ENCODE measurements around the gene NKX1-1. TPM values are rescaled to one million over a fixed set of nuclear protein-coding genes. Genes with fewer than 3 reads are reported as not detected.

The NKX1-1 gene
- total and polyA plus RNA-seq, 12 donors, result not detected

DNA sequence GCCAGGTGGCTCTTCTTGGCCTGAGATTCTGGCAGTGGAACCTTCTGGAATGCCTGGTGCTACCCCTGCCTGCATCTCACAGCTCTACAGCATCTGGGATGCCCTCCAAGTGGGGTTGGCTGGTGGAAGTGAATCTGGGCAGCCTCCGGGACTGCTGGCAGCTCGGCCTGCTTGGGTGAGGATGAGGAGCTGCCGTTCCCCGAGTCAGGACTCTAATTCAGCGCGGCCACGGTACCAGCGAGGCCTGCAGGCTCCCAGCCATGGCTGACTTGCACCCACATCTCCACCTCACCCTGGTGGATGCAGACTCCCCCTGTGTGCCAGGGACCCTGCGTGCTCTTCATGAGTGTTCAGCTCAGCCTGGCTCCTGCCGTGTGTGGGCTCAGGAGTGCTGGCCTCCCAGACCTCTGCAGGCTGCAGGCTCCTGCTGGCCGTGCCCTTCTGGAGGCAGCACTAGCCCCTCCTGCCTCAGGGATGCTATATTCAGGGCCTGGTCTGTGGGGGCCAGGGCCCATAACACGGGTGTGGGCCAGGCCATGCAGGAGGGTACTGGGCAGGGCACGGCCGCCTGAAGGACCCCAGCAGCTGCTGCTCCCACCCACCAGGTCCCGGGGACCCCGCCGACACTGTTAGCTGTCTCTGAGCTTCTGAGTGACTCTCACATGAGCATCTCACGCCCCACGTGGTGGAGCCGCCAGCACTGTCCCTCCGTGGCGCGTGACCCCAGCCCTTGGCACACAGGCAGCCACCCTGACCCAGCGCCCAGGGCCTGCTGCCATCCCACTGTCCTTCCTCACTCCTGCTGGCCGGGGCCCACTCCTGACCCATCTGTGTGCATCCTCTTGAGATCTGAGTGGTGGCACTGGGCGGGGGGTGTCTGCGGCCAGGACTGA lies 48.6 kb downstream of the NKX1-1 start:
- intact Hi-C loops (cut with DNase I), result loop anchor here (2.0 to 10.0 kb wide), 4 partner anchors 155 to 271 kb away; no protein-coding TSS in a partner anchor
- TF ChIP-seq POLR2A (IDR thresholded peaks at IDR 0.05), result no peak
- TF ChIP-seq, protein P1, sequence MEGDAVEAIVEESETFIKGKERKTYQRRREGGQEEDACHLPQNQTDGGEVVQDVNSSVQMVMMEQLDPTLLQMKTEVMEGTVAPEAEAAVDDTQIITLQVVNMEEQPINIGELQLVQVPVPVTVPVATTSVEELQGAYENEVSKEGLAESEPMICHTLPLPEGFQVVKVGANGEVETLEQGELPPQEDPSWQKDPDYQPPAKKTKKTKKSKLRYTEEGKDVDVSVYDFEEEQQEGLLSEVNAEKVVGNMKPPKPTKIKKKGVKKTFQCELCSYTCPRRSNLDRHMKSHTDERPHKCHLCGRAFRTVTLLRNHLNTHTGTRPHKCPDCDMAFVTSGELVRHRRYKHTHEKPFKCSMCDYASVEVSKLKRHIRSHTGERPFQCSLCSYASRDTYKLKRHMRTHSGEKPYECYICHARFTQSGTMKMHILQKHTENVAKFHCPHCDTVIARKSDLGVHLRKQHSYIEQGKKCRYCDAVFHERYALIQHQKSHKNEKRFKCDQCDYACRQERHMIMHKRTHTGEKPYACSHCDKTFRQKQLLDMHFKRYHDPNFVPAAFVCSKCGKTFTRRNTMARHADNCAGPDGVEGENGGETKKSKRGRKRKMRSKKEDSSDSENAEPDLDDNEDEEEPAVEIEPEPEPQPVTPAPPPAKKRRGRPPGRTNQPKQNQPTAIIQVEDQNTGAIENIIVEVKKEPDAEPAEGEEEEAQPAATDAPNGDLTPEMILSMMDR (IDR thresholded peaks at IDR 0.05), result no peak
- Histone ChIP-seq H3K27me3 (no peaks in the 10 kb centered on the region), H3K4me1 (replicated peaks in 1 of 2) (peaks cover 6 to 17% of the 10 kb centered on the region in 2 donors), H3K4me3 (no peak overlapping the region), H3K27ac (no peak overlapping the region), H3K9me3 (replicated peaks in 1 of 3) (no peaks in the 10 kb centered on the region), H3K36me3 (replicated peaks in 1 of 2) (peaks cover 0 to 16% of the 10 kb centered on the region in 2 donors)
- no peak for DNase-seq
- 89 to 97% (median 93%) methylated on average over 5 to 27 of the region's 27 CpGs for WGBS, 4 donors

DNA sequence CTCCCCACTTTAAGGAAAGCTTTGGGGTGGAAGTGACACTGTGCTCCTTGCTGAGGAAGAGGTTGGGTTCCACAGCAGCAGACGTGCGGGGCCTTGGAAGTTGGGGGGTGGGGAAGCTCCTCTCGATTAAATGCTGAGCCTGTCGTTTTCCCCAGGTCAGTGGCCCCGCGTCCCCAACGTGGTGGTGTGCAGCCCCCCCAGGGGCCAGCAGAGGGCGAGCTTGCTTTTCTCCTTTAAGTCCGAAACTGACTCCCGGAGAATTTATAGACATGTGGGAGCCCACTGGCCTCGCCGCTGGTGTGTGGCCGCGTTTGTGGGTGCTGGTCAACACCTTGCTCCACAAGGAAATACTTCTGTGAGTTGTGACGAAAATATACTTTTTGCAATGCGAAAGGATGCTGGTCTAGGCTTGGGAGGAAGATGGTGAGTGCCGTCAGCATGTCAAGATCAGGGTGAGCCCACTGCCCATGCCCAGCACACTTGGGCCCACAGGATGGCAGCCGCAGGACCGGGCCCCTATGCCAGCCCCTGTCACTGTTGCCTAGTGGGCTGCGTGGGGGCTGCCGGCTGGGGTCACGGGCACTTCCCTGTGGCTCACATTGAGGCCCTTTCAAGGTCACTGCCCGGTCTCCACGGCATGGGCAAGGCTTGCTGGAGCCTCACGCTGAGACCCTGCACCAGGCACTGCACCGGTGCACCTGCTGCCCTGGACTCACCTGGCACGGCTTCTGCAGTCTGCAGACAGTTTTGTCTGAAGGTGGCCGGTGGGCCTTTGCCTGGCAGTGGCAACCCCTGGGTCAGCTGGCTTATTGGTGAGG lies 49.9 kb downstream of the NKX1-1 start:
- no peaks in the 10 kb centered on the region for H3K9me3 ChIP-seq (replicated peaks in 1 of 3)
- DNase-seq, result peak; percentile 62 to 84 (median 70)
- peaks cover 0 to 18% of the 10 kb centered on the region in 2 donors for H3K36me3 ChIP-seq (replicated peaks in 1 of 2)
- H3K4me3 ChIP-seq, result no peak overlapping the region
- WGBS, 4 donors, result 40 to 81% (median 42%) methylated on average over 7 to 28 of the region's 28 CpGs
- no peak overlapping the region for H3K27ac ChIP-seq
- TF ChIP-seq POLR2A (IDR thresholded peaks at IDR 0.05), result no peak
- TF ChIP-seq, protein P1 (IDR thresholded peaks at IDR 0.05), result peak; percentile 72 to 83 (median 76)
- intact Hi-C loops (cut with DNase I), result loop anchor here (2.0 to 10.0 kb wide), 4 partner anchors 156 to 272 kb away; no protein-coding TSS in a partner anchor
- H3K4me1 ChIP-seq (replicated peaks in 1 of 2), result peaks cover 6 to 16% of the 10 kb centered on the region in 2 donors
- no peaks in the 10 kb centered on the region for H3K27me3 ChIP-seq

DNA sequence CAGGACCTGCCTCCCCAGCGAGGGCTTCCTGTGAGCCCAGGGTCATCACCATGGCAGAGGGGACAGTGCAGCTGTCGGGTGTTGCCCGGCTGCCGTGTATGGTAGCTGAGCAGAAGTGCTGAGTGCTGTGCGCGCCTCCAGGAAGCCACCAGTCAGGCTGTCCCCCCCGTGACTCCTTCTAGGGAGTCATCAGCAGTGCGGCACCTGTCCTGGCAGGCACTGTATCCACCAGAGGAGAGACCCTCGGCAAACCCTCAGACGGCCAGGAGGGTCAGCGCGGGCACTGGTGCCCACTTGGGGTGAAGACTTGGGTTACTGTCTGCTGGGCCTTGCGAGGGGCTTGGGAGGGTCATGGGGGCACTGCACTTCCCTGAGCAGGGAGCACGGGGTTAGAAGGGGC lies 50.9 kb downstream of the NKX1-1 start:
- no peaks in the 10 kb centered on the region for H3K27me3 ChIP-seq
- TF ChIP-seq, protein P1 (IDR thresholded peaks at IDR 0.05), result no peak
- 90 to 100% (median 93%) methylated on average over 2 to 14 of the region's 14 CpGs for WGBS, 4 donors
- DNase-seq, result no peak
- no peaks in the 10 kb centered on the region for H3K9me3 ChIP-seq (replicated peaks in 1 of 3)
- intact Hi-C loops (cut with DNase I), result loop anchor here (2.0 to 10.0 kb wide), 4 partner anchors 157 to 272 kb away; no protein-coding TSS in a partner anchor
- no peak overlapping the region for H3K4me3 ChIP-seq
- peaks cover 0 to 18% of the 10 kb centered on the region in 2 donors for H3K36me3 ChIP-seq (replicated peaks in 1 of 2)
- H3K4me1 ChIP-seq (replicated peaks in 1 of 2), result peaks cover 6 to 7% of the 10 kb centered on the region in 2 donors
- H3K27ac ChIP-seq, result no peak overlapping the region

DNA sequence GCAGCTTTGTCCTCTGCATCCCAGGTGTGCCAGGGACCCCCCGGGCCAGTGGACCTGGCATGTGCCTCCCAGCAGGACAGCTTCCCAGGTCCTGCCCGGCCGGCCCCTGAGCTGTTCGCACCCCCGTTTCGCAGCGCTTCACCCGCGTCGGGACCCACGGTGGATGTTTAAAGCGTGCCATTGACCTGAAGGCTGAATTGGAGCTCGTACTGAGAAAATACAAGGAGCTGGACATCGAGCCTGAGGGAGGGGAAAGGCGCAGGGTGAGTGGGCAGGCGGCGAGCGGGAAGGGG lies 51.3 kb downstream of the NKX1-1 start:
- no peaks in the 10 kb centered on the region for H3K27me3 ChIP-seq
- no peak for DNase-seq
- H3K36me3 ChIP-seq (replicated peaks in 1 of 2), result peaks cover 0 to 22% of the 10 kb centered on the region in 2 donors
- TF ChIP-seq, protein P1 (IDR thresholded peaks at IDR 0.05), result no peak
- no peak for TF ChIP-seq POLR2A (IDR thresholded peaks at IDR 0.05)
- intact Hi-C loops (cut with DNase I), result loop anchor here (2.0 to 10.0 kb wide), 5 partner anchors 108 to 272 kb away; partner anchors contain the start of gene CTBP1 (in 1 of the 2)
- no peak overlapping the region for H3K27ac ChIP-seq
- H3K4me3 ChIP-seq, result no peak overlapping the region
- WGBS, 4 donors, result 88 to 95% (median 91%) methylated on average over 15 to 18 of the region's 18 CpGs
- H3K9me3 ChIP-seq (replicated peaks in 1 of 3), result no peaks in the 10 kb centered on the region
- peaks cover 1 to 3% of the 10 kb centered on the region in 2 donors for H3K4me1 ChIP-seq (replicated peaks in 1 of 2)
